SK-N-SH treated with all-trans-retinoic acid at 6 μM for 48 hours (cell line): ENCODE results near the gene AMPD3.

ENCODE experiments used
- ATAC-seq: fragments of 200-7000 bp; cut with Tn5 transposase; 3 replicates; pipeline ENCODE4 v1.9.1; 2020; ENCODE audit warnings: mild to moderate bottlenecking, moderate library complexity
- ARNTL ChIP-seq: fragments of 450-650 bp; formaldehyde crosslinking; IDR thresholded peaks from 2 replicates; pipeline ENCODE4 v1.5.0; 2020; ENCODE audit warnings: low read depth, mild to moderate bottlenecking, moderate library complexity, borderline replicate concordance
- BACH2 ChIP-seq: fragments of 250-450 bp; sonication (Bioruptor Pico); IDR thresholded peaks from 2 replicates; pipeline ENCODE4 v1.9.0; 2021; ENCODE audit warnings: mild to moderate bottlenecking, borderline replicate concordance
- CREB5 ChIP-seq: fragments of 250-450 bp; sonication (Bioruptor Pico); IDR thresholded peaks from 2 replicates; pipeline ENCODE4 v1.5.1; 2020; ENCODE audit warnings: low read depth, mild to moderate bottlenecking, moderate library complexity
- CSDC2 ChIP-seq: fragments of 250-450 bp; sonication (Bioruptor Pico); IDR thresholded peaks from 2 replicates; pipeline ENCODE4 v1.5.0; 2020; ENCODE audit warnings: mild to moderate bottlenecking, moderate library complexity
- ESRRG ChIP-seq: fragments of 250-450 bp; sonication (Bioruptor Pico); IDR thresholded peaks from 2 replicates; pipeline ENCODE4 v1.6.1; 2021; ENCODE audit warnings: mild to moderate bottlenecking
- GLIS3 ChIP-seq: fragments of 250-450 bp; sonication (Bioruptor Pico); IDR thresholded peaks from 2 replicates; pipeline ENCODE4 v1.5.0; 2020; ENCODE audit warnings: mild to moderate bottlenecking, moderate library complexity
- ISL1 ChIP-seq: fragments of 250-450 bp; sonication (Bioruptor Pico); IDR thresholded peaks from 2 replicates; pipeline ENCODE4 v2.1.2; 2022; ENCODE audit warnings: mild to moderate bottlenecking, moderate library complexity
- OSR1 ChIP-seq: fragments of 250-450 bp; sonication (Bioruptor Pico); IDR thresholded peaks from 2 replicates; pipeline ENCODE4 v1.8.0; 2022; ENCODE audit warnings: moderate library complexity, mild to moderate bottlenecking, inconsistent platforms
- PATZ1 ChIP-seq: fragments of 250-450 bp; sonication (Bioruptor Pico); IDR thresholded peaks from 2 replicates; pipeline ENCODE4 v1.8.0; 2020; ENCODE audit warnings: mild to moderate bottlenecking, moderate library complexity, borderline replicate concordance
- POU6F1 ChIP-seq: fragments of 250-450 bp; sonication (Bioruptor Pico); IDR thresholded peaks from 2 replicates; pipeline ENCODE4 v1.8.0; 2021; ENCODE audit warnings: low read depth, mild to moderate bottlenecking, moderate library complexity, borderline replicate concordance
- PPARA ChIP-seq: fragments of 250-450 bp; sonication (Bioruptor Pico); IDR thresholded peaks from 2 replicates; pipeline ENCODE4 v1.5.0; 2020; ENCODE audit warnings: mild to moderate bottlenecking, borderline replicate concordance
- RARB ChIP-seq: fragments of 250-450 bp; sonication (Bioruptor Pico); IDR thresholded peaks from 2 replicates; pipeline ENCODE4 v1.8.0; 2021; ENCODE audit warnings: mild to moderate bottlenecking, moderate library complexity
- SNAI2 ChIP-seq: fragments of 250-450 bp; sonication (Bioruptor Pico); IDR thresholded peaks from 2 replicates; pipeline ENCODE4 v1.5.0; 2020; ENCODE audit warnings: mild to moderate bottlenecking, moderate library complexity
- TCF4 ChIP-seq: fragments of 250-450 bp; sonication (Bioruptor Pico); IDR thresholded peaks from 2 replicates; pipeline ENCODE4 v1.8.0; 2021; ENCODE audit warnings: mild to moderate bottlenecking, moderate library complexity, borderline replicate concordance
- TOX ChIP-seq: fragments of 250-450 bp; sonication (Bioruptor Pico); IDR thresholded peaks from 2 replicates; pipeline ENCODE4 v1.8.0; 2021; ENCODE audit warnings: mild to moderate bottlenecking, moderate library complexity, borderline replicate concordance
- ZC3H10 ChIP-seq: fragments of 250-450 bp; sonication (Bioruptor Pico); IDR thresholded peaks from 2 replicates; pipeline ENCODE4 v1.5.1; 2021; ENCODE audit warnings: mild to moderate bottlenecking, moderate library complexity
- ZFP3 ChIP-seq: fragments of 250-450 bp; sonication (Bioruptor Pico); IDR thresholded peaks from 2 replicates; pipeline ENCODE4 v1.5.0; 2020; ENCODE audit warnings: mild to moderate bottlenecking, moderate library complexity
- ZFP30 ChIP-seq: fragments of 450-650 bp; formaldehyde crosslinking; IDR thresholded peaks from 2 replicates; pipeline ENCODE4 v1.5.0; 2022; ENCODE audit warnings: mild to moderate bottlenecking, moderate library complexity
- ZNF565 ChIP-seq: fragments of 450-650 bp; formaldehyde crosslinking; conservative IDR thresholded peaks from 2 replicates; pipeline ENCODE4 v1.5.0; 2020; ENCODE audit warnings: low read depth, mild to moderate bottlenecking, moderate library complexity
- ZNF70 ChIP-seq: fragments of 450-650 bp; formaldehyde crosslinking; IDR thresholded peaks from 2 replicates; pipeline ENCODE4 v1.5.0; 2020; ENCODE audit warnings: mild to moderate bottlenecking, moderate library complexity
- ZNF8 ChIP-seq: fragments of 450-650 bp; formaldehyde crosslinking; IDR thresholded peaks from 2 replicates; pipeline ENCODE4 v1.5.0; 2020; ENCODE audit warnings: mild to moderate bottlenecking, moderate library complexity
- TF ChIP-seq, protein P1 (sequence below): fragments of 250-450 bp; sonication (Bioruptor Pico); IDR thresholded peaks from 2 replicates; pipeline ENCODE4 v1.5.1; 2021; ENCODE audit warnings: mild to moderate bottlenecking, moderate library complexity
- TF ChIP-seq, protein P2 (sequence below): fragments of 250-450 bp; sonication (Bioruptor Pico); IDR thresholded peaks from 2 replicates; pipeline ENCODE4 v1.5.0; 2020; ENCODE audit warnings: mild to moderate bottlenecking, moderate library complexity

AMPD3 gene

DNA sequence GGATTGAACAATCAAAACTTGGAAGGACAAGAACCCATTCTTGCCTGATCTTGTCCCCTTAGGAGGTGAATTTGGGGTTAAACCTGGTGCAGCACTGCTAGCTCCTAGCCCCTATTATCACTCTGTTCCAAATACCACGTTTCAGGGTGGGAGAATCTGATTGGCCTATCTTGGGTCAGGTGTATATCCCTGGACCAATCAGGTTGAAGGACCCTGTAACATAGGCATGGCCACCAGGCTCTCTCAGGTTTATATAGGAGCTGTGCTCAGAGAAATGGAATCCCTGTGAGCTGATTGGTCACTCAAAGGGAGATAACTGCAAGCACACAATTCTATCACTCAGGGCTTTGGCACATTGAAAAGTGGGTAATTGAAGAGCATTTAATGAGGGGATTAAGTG is 26.6 kb upstream of the AMPD3 start:
- no peak for ATAC-seq
- TF ChIP-seq ZNF70 = no peak
- no peak for TF ChIP-seq ZNF565
- no peak for TF ChIP-seq ZFP3 (CRISPR knock-in tag)
- no peak for TF ChIP-seq ZFP30 (CRISPR knock-in tag)
- TF ChIP-seq, protein P1, sequence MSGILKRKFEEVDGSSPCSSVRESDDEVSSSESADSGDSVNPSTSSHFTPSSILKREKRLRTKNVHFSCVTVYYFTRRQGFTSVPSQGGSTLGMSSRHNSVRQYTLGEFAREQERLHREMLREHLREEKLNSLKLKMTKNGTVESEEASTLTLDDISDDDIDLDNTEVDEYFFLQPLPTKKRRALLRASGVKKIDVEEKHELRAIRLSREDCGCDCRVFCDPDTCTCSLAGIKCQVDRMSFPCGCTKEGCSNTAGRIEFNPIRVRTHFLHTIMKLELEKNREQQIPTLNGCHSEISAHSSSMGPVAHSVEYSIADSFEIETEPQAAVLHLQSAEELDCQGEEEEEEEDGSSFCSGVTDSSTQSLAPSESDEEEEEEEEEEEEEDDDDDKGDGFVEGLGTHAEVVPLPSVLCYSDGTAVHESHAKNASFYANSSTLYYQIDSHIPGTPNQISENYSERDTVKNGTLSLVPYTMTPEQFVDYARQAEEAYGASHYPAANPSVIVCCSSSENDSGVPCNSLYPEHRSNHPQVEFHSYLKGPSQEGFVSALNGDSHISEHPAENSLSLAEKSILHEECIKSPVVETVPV (CRISPR knock-in tag) = no peak
- no peak for TF ChIP-seq ZC3H10 (CRISPR knock-in tag)
- no peak for TF ChIP-seq ESRRG
- TF ChIP-seq, protein P2, sequence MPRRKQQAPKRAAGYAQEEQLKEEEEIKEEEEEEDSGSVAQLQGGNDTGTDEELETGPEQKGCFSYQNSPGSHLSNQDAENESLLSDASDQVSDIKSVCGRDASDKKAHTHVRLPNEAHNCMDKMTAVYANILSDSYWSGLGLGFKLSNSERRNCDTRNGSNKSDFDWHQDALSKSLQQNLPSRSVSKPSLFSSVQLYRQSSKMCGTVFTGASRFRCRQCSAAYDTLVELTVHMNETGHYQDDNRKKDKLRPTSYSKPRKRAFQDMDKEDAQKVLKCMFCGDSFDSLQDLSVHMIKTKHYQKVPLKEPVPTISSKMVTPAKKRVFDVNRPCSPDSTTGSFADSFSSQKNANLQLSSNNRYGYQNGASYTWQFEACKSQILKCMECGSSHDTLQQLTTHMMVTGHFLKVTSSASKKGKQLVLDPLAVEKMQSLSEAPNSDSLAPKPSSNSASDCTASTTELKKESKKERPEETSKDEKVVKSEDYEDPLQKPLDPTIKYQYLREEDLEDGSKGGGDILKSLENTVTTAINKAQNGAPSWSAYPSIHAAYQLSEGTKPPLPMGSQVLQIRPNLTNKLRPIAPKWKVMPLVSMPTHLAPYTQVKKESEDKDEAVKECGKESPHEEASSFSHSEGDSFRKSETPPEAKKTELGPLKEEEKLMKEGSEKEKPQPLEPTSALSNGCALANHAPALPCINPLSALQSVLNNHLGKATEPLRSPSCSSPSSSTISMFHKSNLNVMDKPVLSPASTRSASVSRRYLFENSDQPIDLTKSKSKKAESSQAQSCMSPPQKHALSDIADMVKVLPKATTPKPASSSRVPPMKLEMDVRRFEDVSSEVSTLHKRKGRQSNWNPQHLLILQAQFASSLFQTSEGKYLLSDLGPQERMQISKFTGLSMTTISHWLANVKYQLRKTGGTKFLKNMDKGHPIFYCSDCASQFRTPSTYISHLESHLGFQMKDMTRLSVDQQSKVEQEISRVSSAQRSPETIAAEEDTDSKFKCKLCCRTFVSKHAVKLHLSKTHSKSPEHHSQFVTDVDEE (CRISPR knock-in tag) = no peak
- no peak for TF ChIP-seq SNAI2 (CRISPR knock-in tag)
- TF ChIP-seq CREB5 = no peak
- no peak for TF ChIP-seq PATZ1 (CRISPR knock-in tag)
- no peak for TF ChIP-seq BACH2 (CRISPR knock-in tag)
- no peak for TF ChIP-seq TOX (CRISPR knock-in tag)
- TF ChIP-seq RARB (CRISPR knock-in tag) = no peak

DNA sequence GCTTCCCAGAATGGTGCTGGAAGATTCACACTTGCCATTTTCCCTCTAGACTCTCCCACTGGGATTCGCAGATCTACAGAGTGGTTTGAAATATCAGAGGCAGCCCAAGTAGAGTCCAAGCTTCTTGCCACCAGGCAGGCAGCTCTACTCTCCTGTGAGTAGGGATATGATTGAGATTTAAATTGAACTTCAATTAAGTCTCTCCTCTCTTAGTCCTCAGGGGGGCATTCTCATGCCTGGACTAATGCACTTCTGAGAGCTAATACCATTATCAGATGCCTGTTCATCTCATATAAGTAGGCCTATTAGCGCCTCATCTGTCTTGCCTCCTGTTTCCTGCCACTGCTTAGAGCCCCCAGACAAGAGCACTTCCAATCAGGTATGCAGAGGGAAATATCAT is 25.5 kb upstream of the AMPD3 start:
- TF ChIP-seq ZFP30 (CRISPR knock-in tag) = no peak
- TF ChIP-seq POU6F1 = no peak
- no peak for TF ChIP-seq PPARA (CRISPR knock-in tag)
- no peak for TF ChIP-seq OSR1
- TF ChIP-seq BACH2 (CRISPR knock-in tag) = no peak
- no peak for TF ChIP-seq TCF4
- TF ChIP-seq SNAI2 (CRISPR knock-in tag) = no peak
- TF ChIP-seq, protein P2 (CRISPR knock-in tag) = no peak
- TF ChIP-seq TOX (CRISPR knock-in tag) = no peak
- TF ChIP-seq ZNF565 = no peak
- TF ChIP-seq GLIS3 (CRISPR knock-in tag) = no peak
- TF ChIP-seq ZNF70 = no peak
- no peak for TF ChIP-seq ISL1 (CRISPR knock-in tag)
- TF ChIP-seq CSDC2 (CRISPR knock-in tag) = no peak
- no peak for TF ChIP-seq CREB5
- TF ChIP-seq ARNTL = no peak
- TF ChIP-seq ZFP3 (CRISPR knock-in tag) = no peak
- TF ChIP-seq ZNF8 = no peak
- TF ChIP-seq, protein P1 (CRISPR knock-in tag) = no peak
- ATAC-seq = no peak
